HCT116 (cell line): ENCODE results near the gene CCDC146. TPM values are rescaled to one million over a fixed set of nuclear protein-coding genes. Genes with fewer than 3 reads are reported as not detected.

Experiments
- ATAC-seq: fragments of 200-7000 bp; cut with Tn5 transposase; 2 replicates; pipeline ENCODE4 v1.9.1; 2020; ENCODE audit warnings: mild to moderate bottlenecking, moderate library complexity
- BruUV-seq: library from RNA; stranded (reverse); fragments of 400-500 nt; replicated peaks from 2 replicates; lab custom pipeline; 2021; lab: Mats Ljungman, UMichigan
- CTCF ChIA-PET: fragments of 300-600 bp; sonication (Branson Sonifier 250); formaldehyde crosslinking; loops from one replicate; lab custom pipeline; 2021; ENCODE audit warnings: antibody characterized with exemption; lab: Charles Lee
- POLR2A ChIA-PET: fragments of 300-600, 350-600 bp; sonication (Branson Sonifier 250); formaldehyde crosslinking; loops from one replicate; lab custom pipeline; 2021; ENCODE audit warnings: antibody characterized with exemption; lab: Charles Lee
- RAD21 ChIA-PET, 2 experiments: fragments of 300-600 bp; sonication (Branson Sonifier 250); formaldehyde crosslinking; loops; one replicate each; lab custom pipeline; 2023; ENCODE audit warnings: low total read pairs in 2 of 2; ENCODE audit not compliant: uncharacterized antibody in 2 of 2, unreplicated experiment in 2 of 2, low non-redundant PET in 1 of 2; lab: Charles Lee
- DNase-seq: peaks from one replicate; pipeline ENCODE4 v3.0.0-alpha.2; 2010; ENCODE audit warnings: low read depth, low spot score
- H2AFZ ChIP-seq: fragments of 200-600 bp; shearing (Covaris generic), sonication (generic); 2 replicates; pipeline ENCODE4 v1.6.1; 2017; ENCODE audit warnings: low read depth, mixed run types, mixed read lengths, antibody characterized with exemption, low read length; ENCODE audit not compliant: poor library complexity, severe bottlenecking
- H3K27ac ChIP-seq: 2 replicates; pipeline ENCODE4 v1.5.1; 2012; ENCODE audit warnings: low read depth, low read length
- H3K27me3 ChIP-seq: fragments of 200-600 bp; sonication (generic); 2 replicates; pipeline ENCODE4 v1.6.1; 2016; ENCODE audit warnings: mixed run types, low read length, mixed read lengths; ENCODE audit not compliant: insufficient read depth
- H3K36me3 ChIP-seq, 2 experiments: fragments of 200-500 bp in 1 of 2; fragments of 200-600 bp in 1 of 2; sonication (Bioruptor generic) in 1 of 2; sonication (generic) in 1 of 2; 2 replicates each; pipeline versions ENCODE4 v1.5.1 to v1.6.1; 2014 to 2016; ENCODE audit warnings: low read length in 2 of 2, inconsistent platforms in 1 of 2, mixed read lengths in 1 of 2, mixed run types in 1 of 2; ENCODE audit not compliant: insufficient read depth in 2 of 2, control insufficient read depth in 1 of 2
- H3K4me1 ChIP-seq, 2 experiments: fragments of 200-600 bp in 1 of 2; sonication (generic) in 1 of 2; 2 replicates each; pipeline versions ENCODE4 v1.5.1 to v1.6.1; 2012 to 2017; ENCODE audit warnings: low read length in 2 of 2, inconsistent platforms in 1 of 2, mild to moderate bottlenecking in 1 of 2, mixed read lengths in 1 of 2, mixed run types in 1 of 2, moderate library complexity in 1 of 2; ENCODE audit not compliant: insufficient read depth in 2 of 2, control insufficient read depth in 1 of 2
- H3K4me2 ChIP-seq: fragments of 200-600 bp; sonication (generic); 2 replicates; pipeline ENCODE4 v1.6.1; 2017; ENCODE audit warnings: mixed run types, low read length, mixed read lengths
- H3K4me3 ChIP-seq, 2 experiments: fragments of 200-600 bp in 1 of 2; sonication (generic) in 1 of 2; replicated peaks in 1 of 2; 2 replicates each; pipeline ENCODE4 v1.5.1; 2011 to 2016; ENCODE audit warnings: low read length in 2 of 2, control low read depth in 1 of 2, low read depth in 1 of 2, mild to moderate bottlenecking in 1 of 2, mixed read lengths in 1 of 2, mixed run types in 1 of 2
- H3K79me2 ChIP-seq: fragments of 200-600 bp; sonication (generic); 2 replicates; pipeline ENCODE4 v1.6.1; 2017; ENCODE audit warnings: mild to moderate bottlenecking, mixed run types, low read length, moderate library complexity, mixed read lengths; ENCODE audit not compliant: insufficient read depth
- H3K9ac ChIP-seq: fragments of 200-600 bp; sonication (generic); 2 replicates; pipeline ENCODE4 v1.6.1; 2016; ENCODE audit warnings: low read length, mixed read lengths
- H3K9me2 ChIP-seq: fragments of 200-600 bp; sonication (generic), shearing (Covaris generic); 2 replicates; pipeline ENCODE4 v1.6.1; 2017; ENCODE audit warnings: mixed run types, mild to moderate bottlenecking, moderate library complexity; ENCODE audit not compliant: insufficient read depth
- H3K9me3 ChIP-seq, 2 experiments: fragments of 200-500 bp in 1 of 2; fragments of 200-600 bp in 1 of 2; sonication (Bioruptor generic) in 1 of 2; sonication (generic) in 1 of 2; 2 replicates each; pipeline ENCODE4 v1.6.1; 2014 to 2017; ENCODE audit warnings: low read length in 2 of 2, mixed read lengths in 2 of 2, inconsistent platforms in 1 of 2, low read depth in 1 of 2, mild to moderate bottlenecking in 1 of 2, mixed run types in 1 of 2, moderate library complexity in 1 of 2; ENCODE audit not compliant: control insufficient read depth in 1 of 2, insufficient read depth in 1 of 2
- H4K20me1 ChIP-seq: fragments of 200-600 bp; sonication (generic), shearing (Covaris generic); 2 replicates; pipeline ENCODE4 v1.6.1; 2017; ENCODE audit warnings: mixed run types, mild to moderate bottlenecking, moderate library complexity; ENCODE audit not compliant: insufficient read depth
- CBX3 ChIP-seq: IDR thresholded peaks from 2 replicates; pipeline ENCODE4 v1.6.1; 2012; ENCODE audit warnings: low read depth
- CEBPB ChIP-seq: IDR thresholded peaks from 2 replicates; pipeline ENCODE4 v1.6.1; 2012; ENCODE audit warnings: low read depth
- CTCF ChIP-seq, 3 experiments: fragments of 200-600 bp in 1 of 3; sonication (generic) in 1 of 3; IDR thresholded peaks in 2 of 3; conservative IDR thresholded peaks in 1 of 3; 2 replicates each; pipeline ENCODE4 v1.5.1; 2012 to 2017; ENCODE audit warnings: low read depth in 2 of 3, low read length in 2 of 3, antibody characterized with exemption in 1 of 3, borderline replicate concordance in 1 of 3, control low read depth in 1 of 3, mild to moderate bottlenecking in 1 of 3, mixed read lengths in 1 of 3, mixed run types in 1 of 3, moderate library complexity in 1 of 3; ENCODE audit not compliant: insufficient read depth in 1 of 3
- EGR1 ChIP-seq: IDR thresholded peaks from 2 replicates; pipeline ENCODE4 v1.6.1; 2012; ENCODE audit warnings: low read depth
- ELF1 ChIP-seq: IDR thresholded peaks from 2 replicates; pipeline ENCODE4 v1.6.1; 2012; ENCODE audit warnings: low read depth, borderline replicate concordance
- EZH2 ChIP-seq: fragments of 200-600 bp; sonication (generic); IDR thresholded peaks from 2 replicates; pipeline ENCODE4 v1.6.1; 2017; ENCODE audit warnings: antibody characterized with exemption, mixed run types
- EZH2phosphoT487 ChIP-seq: fragments of 200-600 bp; IDR thresholded peaks from 2 replicates; pipeline ENCODE4 v1.6.1; 2018; ENCODE audit warnings: antibody characterized with exemption, borderline replicate concordance
- JUND ChIP-seq: IDR thresholded peaks from 2 replicates; pipeline ENCODE4 v1.6.1; 2012
- MAX ChIP-seq: IDR thresholded peaks from 2 replicates; pipeline ENCODE4 v1.6.1; 2012
- POLR2AphosphoS5 ChIP-seq: IDR thresholded peaks from 2 replicates; pipeline ENCODE4 v1.6.1; 2011; ENCODE audit warnings: mild to moderate bottlenecking, low read depth, low read length, moderate library complexity
- YY1 ChIP-seq: IDR thresholded peaks from 2 replicates; pipeline ENCODE4 v1.6.1; 2011; ENCODE audit warnings: low read length, low read depth, moderate library complexity, mild to moderate bottlenecking; ENCODE audit not compliant: insufficient replicate concordance; ENCODE audit errors: extremely low read depth
- ZBTB33 ChIP-seq: IDR thresholded peaks from 2 replicates; pipeline ENCODE4 v1.6.1; 2011; ENCODE audit warnings: mild to moderate bottlenecking, low read length, moderate library complexity; ENCODE audit not compliant: insufficient replicate concordance; ENCODE audit errors: extremely low read depth
- ZFX ChIP-seq: fragments of 450-650 bp; IDR thresholded peaks from 2 replicates; pipeline ENCODE4 v1.6.1; 2017
- ZNF274 ChIP-seq: fragments of 200-500 bp; sonication (Bioruptor generic); IDR thresholded peaks from 2 replicates; pipeline ENCODE4 v1.6.1; 2014; ENCODE audit warnings: mild to moderate bottlenecking, low read depth, low read length, inconsistent platforms
- intact Hi-C: fragments of 100-400 bp; cut with micrococcal nuclease; formaldehyde crosslinking; loops from 2 replicates; pipeline ENCODE4 v1.10.0; 2022
- total RNA-seq: library from RNA; stranded (reverse); gene quantifications from one replicate; pipeline ENCODE4 v1.2.1, GENCODE V29; 2021; ENCODE audit not compliant: unreplicated experiment

Gene CCDC146
- total RNA-seq, 1 experiment from 2014 or later, result 6.3 TPM

- no peak for DNase-seq
- CTCF ChIA-PET, result no interaction called here
- POLR2A ChIA-PET, result no interaction called here
- no peak overlapping the region for H3K27ac ChIP-seq
- RAD21 ChIA-PET, result no interaction called here
- no peaks in the 10 kb centered on the region for H3K79me2 ChIP-seq
- H3K9me2 ChIP-seq, result no peaks in the 10 kb centered on the region
- intact Hi-C loops, result loop anchor here (5.0 kb wide), 2 partner anchors 87 to 118 kb away; no protein-coding TSS in a partner anchor
- no peaks in the 10 kb centered on the region for H3K27me3 ChIP-seq
- no peak for ATAC-seq
- H2AFZ ChIP-seq, result no peak overlapping the region
- H3K4me1 ChIP-seq, result no peaks in the 10 kb centered on the region
- no peak overlapping the region for H3K9ac ChIP-seq
- BruUV-seq, result no TSS peak
- H3K36me3 ChIP-seq, result 0 out of 4 replicates have a peak, but pooled peaks cover 0 to 2% of the 10 kb centered on the region in 2 experiments
- no peaks in the 10 kb centered on the region for H3K9me3 ChIP-seq
- no peak overlapping the region for H3K4me3 ChIP-seq
- no peak for TF ChIP-seq CEBPB
- no peak for TF ChIP-seq EZH2
- TF ChIP-seq JUND, result no peak
- TF ChIP-seq CBX3, result no peak
- H4K20me1 ChIP-seq, result no peaks in the 10 kb centered on the region
- no peak overlapping the region for H3K4me2 ChIP-seq
Measured at GRCh38 chr7:77245015-77245755, 122.8 kb downstream of the CCDC146 start.

- Histone ChIP-seq H3K9ac (no peak overlapping the region), H3K79me2 (no peaks in the 10 kb centered on the region), H3K4me2 (no peak overlapping the region), H3K9me3 (no peaks in the 10 kb centered on the region), H3K27ac (no peak overlapping the region), H3K27me3 (no peaks in the 10 kb centered on the region), H4K20me1 (no peaks in the 10 kb centered on the region), H3K9me2 (no peaks in the 10 kb centered on the region), H3K4me1 (no peaks in the 10 kb centered on the region), H3K36me3 (0 out of 4 replicates have a peak, but pooled peaks cover 0 to 2% of the 10 kb centered on the region in 2 experiments), H2AFZ (no peak overlapping the region), H3K4me3 (no peak overlapping the region)
- DNase-seq (no peak), ATAC-seq (no peak)
- TF ChIP-seq EGR1 (no peak), ELF1 (no peak), EZH2 (no peak), ZBTB33 (no peak), POLR2AphosphoS5 (no peak), MAX (no peak), ZNF274 (no peak), EZH2phosphoT487 (no peak), JUND (no peak), CTCF (IDR thresholded peaks at IDR 0.05 in 2 of 3, conservative IDR thresholded peaks at IDR 0.05 in 1 of 3; ENCODE audit: borderline replicate concordance in 1 of 3, insufficient read depth in 1 of 3, low read depth in 2 of 3, low read length in 2 of 3) (no peak), YY1 (no peak), ZFX (no peak), CBX3 (no peak)
- BruUV-seq, result no TSS peak
- CTCF ChIA-PET, result interaction anchor here (1.5 to 2.5 kb wide), 6 partner anchors 8 to 124 kb away, joined by 5 to 20 read pairs (median 9); partner anchors contain the start of gene CCDC146
- intact Hi-C loops, result loop anchor here (5.0 kb wide), 2 partner anchors 86 to 119 kb away; no protein-coding TSS in a partner anchor
- RAD21 ChIA-PET, result no interaction called here
- POLR2A ChIA-PET, result no interaction called here
Measured at GRCh38 chr7:77246026-77246640, 123.7 kb downstream of the CCDC146 start.
